DOHH2 (cell line): ENCODE data around the gene PSMC5.

Experiments used
- CTCF ChIP-seq: fragments of 200-600 bp; sonication (generic); IDR thresholded peaks from one replicate; pipeline ENCODE4 v1.5.1; 2014; ENCODE audit warnings: antibody characterized with exemption, mild to moderate bottlenecking, low read depth, low read length; ENCODE audit not compliant: poor library complexity, severe bottlenecking
- EZH2phosphoT487 ChIP-seq: fragments of 200-600 bp; sonication (generic); IDR thresholded peaks from 2 replicates; pipeline ENCODE4 v1.6.1; 2017; ENCODE audit warnings: borderline replicate concordance, mild to moderate bottlenecking, antibody characterized with exemption, low read length, moderate library complexity, mixed read lengths

GRCh38 chr17:63780507-63780906, 46.7 kb upstream of the PSMC5 start:
- TF ChIP-seq CTCF (no peak), EZH2phosphoT487 (no peak)
